GM12864 (cell line): ENCODE measurements around the gene FCHSD2.

Experiments
- DNase-seq: peaks from one replicate; pipeline ENCODE4 v3.0.0-alpha.2; 2011; ENCODE audit warnings: low read depth
- H3K4me3 ChIP-seq: 2 replicates; pipeline ENCODE4 v1.5.1; 2011; ENCODE audit warnings: mild to moderate bottlenecking, low read depth, low read length, control low read depth
- TF ChIP-seq, protein P1 (sequence below): IDR thresholded peaks from 2 replicates; pipeline ENCODE4 v1.5.1; 2011; ENCODE audit warnings: low read depth, mild to moderate bottlenecking, moderate library complexity, low read length, control low read depth, inconsistent platforms; ENCODE audit errors: missing control alignments

FCHSD2 gene

GRCh38 chr11:72856551-72857345 is 285.4 kb downstream of the FCHSD2 start:
- TF ChIP-seq, protein P1, sequence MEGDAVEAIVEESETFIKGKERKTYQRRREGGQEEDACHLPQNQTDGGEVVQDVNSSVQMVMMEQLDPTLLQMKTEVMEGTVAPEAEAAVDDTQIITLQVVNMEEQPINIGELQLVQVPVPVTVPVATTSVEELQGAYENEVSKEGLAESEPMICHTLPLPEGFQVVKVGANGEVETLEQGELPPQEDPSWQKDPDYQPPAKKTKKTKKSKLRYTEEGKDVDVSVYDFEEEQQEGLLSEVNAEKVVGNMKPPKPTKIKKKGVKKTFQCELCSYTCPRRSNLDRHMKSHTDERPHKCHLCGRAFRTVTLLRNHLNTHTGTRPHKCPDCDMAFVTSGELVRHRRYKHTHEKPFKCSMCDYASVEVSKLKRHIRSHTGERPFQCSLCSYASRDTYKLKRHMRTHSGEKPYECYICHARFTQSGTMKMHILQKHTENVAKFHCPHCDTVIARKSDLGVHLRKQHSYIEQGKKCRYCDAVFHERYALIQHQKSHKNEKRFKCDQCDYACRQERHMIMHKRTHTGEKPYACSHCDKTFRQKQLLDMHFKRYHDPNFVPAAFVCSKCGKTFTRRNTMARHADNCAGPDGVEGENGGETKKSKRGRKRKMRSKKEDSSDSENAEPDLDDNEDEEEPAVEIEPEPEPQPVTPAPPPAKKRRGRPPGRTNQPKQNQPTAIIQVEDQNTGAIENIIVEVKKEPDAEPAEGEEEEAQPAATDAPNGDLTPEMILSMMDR = no peak
- DNase-seq = no peak
- H3K4me3 ChIP-seq = no peak overlapping the region

DNA sequence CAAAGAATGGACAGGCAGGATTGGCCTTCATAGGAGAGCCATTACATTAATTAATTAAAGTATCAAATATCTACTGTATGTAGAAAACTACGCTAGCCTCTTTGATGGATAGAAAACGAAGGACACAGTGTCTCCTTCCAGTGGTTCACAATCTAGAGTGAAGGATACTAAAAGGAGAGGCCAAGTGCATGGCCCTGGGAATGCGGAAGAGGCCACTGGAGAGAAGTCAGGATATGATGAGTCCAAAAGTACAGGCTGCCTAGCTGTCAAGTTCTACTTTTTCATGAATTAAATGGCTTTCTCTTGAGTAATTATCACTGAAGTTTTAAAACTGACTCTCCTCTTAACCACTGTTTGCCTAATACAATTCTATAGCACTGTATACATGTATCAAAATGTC is 286.1 kb downstream of the FCHSD2 start:
- TF ChIP-seq, protein P1 = no peak
- no peak for DNase-seq
- H3K4me3 ChIP-seq = no peak overlapping the region

DNA sequence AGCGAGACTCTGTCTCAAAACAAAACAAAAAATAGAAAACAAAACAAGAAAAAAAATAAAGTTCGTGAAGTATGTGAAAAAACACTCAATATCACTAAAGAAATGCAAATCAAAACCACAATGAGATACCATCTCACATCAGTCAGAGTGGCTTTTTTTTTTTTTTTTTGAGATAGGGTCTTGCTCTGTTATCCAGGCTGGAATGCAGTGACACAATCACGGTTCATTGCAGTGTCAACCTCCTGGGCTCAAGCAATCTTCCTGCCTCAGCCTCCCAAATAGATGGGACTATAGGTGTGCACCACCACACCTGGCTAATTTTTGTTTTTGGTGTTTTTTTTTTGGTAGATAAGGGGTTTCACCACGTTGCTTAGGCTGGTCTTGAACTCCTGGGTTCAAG is 290.4 kb downstream of the FCHSD2 start:
- TF ChIP-seq, protein P1 = no peak
- DNase-seq = no peak
- H3K4me3 ChIP-seq = no peak overlapping the region

DNA sequence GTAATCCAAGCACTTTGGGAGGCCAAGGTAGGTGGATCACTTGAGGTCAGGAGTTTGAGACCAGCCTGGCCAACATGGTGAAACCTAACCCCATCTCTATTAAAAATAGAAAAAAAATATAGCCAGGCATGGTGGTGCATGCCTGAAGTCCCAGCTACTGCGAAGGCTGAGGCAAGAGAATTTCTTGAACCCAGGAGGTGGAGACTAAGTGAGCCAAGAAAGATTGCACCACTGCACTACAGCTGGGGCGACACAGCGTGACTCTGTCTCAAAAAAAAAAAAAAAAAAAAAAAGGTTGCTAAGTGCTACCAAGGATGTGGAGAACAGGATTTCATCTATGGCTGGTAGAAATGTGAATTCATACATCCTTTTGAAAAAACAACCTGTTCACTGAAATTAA is 291.3 kb downstream of the FCHSD2 start:
- DNase-seq = no peak
- TF ChIP-seq, protein P1 = no peak

GRCh38 chr11:72848846-72849466 is 293.2 kb downstream of the FCHSD2 start:
- no peak for DNase-seq
- TF ChIP-seq, protein P1 = peak; percentile 56
- no peak overlapping the region for H3K4me3 ChIP-seq

More for the DNA sequence above, 291.3 kb downstream of the FCHSD2 start:
- no peak overlapping the region for H3K4me3 ChIP-seq

GRCh38 chr11:72844356-72844755 is 297.8 kb downstream of the FCHSD2 start:
- DNase-seq = no peak
- no peak overlapping the region for H3K4me3 ChIP-seq
- TF ChIP-seq, protein P1 = no peak
